ENCODE measurements around the gene IL13RA2. TPM values are rescaled to one million over a fixed set of nuclear protein-coding genes. Genes with fewer than 3 reads are reported as not detected.

IL13RA2 gene
- total RNA-seq, 1 experiment from 2014 or later = not detected

- Histone ChIP-seq H4K20me1 (ENCODE audit: insufficient read depth) (no peaks in the 10 kb centered on the region), H3K4me1 (ENCODE audit: control insufficient read depth in 1 of 2, insufficient read depth in 2 of 2, low read length in 2 of 2) (no peaks in the 10 kb centered on the region), H3K9ac (ENCODE audit: low read length) (no peak overlapping the region), H3K36me3 (ENCODE audit: control insufficient read depth in 1 of 2, insufficient read depth in 2 of 2, low read length in 2 of 2) (no peaks in the 10 kb centered on the region), H3K9me3 (ENCODE audit: control insufficient read depth in 1 of 2, insufficient read depth in 1 of 2, low read depth in 1 of 2, low read length in 2 of 2) (no peaks in the 10 kb centered on the region), H3K27ac (ENCODE audit: low read depth, low read length) (no peak overlapping the region), H2AFZ (ENCODE audit: low read depth, low read length, poor library complexity, severe bottlenecking) (no peak overlapping the region), H3K9me2 (ENCODE audit: insufficient read depth) (no peaks in the 10 kb centered on the region), H3K4me2 (ENCODE audit: low read length) (no peak overlapping the region), H3K79me2 (ENCODE audit: insufficient read depth, low read length) (no peaks in the 10 kb centered on the region), H3K4me3 (replicated peaks in 1 of 2; ENCODE audit: low read depth in 1 of 2, low read length in 2 of 2) (no peak overlapping the region), H3K27me3 (ENCODE audit: insufficient read depth, low read length) (no peaks in the 10 kb centered on the region)
- intact Hi-C loops (cut with micrococcal nuclease) = no loop called here
- TF ChIP-seq CEBPB (IDR thresholded peaks at IDR 0.05; ENCODE audit: low read depth) = no peak
- ATAC-seq = no peak
- POLR2A ChIA-PET = no interaction called here
- RAD21 ChIA-PET (ENCODE audit: low non-redundant PET in 1 of 2, low total read pairs in 2 of 2, uncharacterized antibody in 2 of 2, unreplicated experiment in 2 of 2) = no interaction called here
- DNase-seq (ENCODE audit: low read depth, low spot score) = no peak
- CTCF ChIA-PET = no interaction called here
- BruUV-seq (replicated peaks) = no TSS peak
These were observed 18.6 kb upstream of the IL13RA2 start for GRCh38 chrX:115036029-115036428.

- no peaks in the 10 kb centered on the region for H3K79me2 ChIP-seq (ENCODE audit: insufficient read depth, low read length)
- no peak overlapping the region for H2AFZ ChIP-seq (ENCODE audit: low read depth, low read length, poor library complexity, severe bottlenecking)
- DNase-seq (ENCODE audit: low read depth, low spot score) = no peak
- no peak for ATAC-seq
- no peaks in the 10 kb centered on the region for H3K9me2 ChIP-seq (ENCODE audit: insufficient read depth)
- H4K20me1 ChIP-seq (ENCODE audit: insufficient read depth) = no peaks in the 10 kb centered on the region
- RAD21 ChIA-PET (ENCODE audit: low non-redundant PET in 1 of 2, low total read pairs in 2 of 2, uncharacterized antibody in 2 of 2, unreplicated experiment in 2 of 2) = no interaction called here
- no peaks in the 10 kb centered on the region for H3K9me3 ChIP-seq (ENCODE audit: control insufficient read depth in 1 of 2, insufficient read depth in 1 of 2, low read depth in 1 of 2, low read length in 2 of 2)
- H3K4me1 ChIP-seq (ENCODE audit: control insufficient read depth in 1 of 2, insufficient read depth in 2 of 2, low read length in 2 of 2) = no peaks in the 10 kb centered on the region; a peak in 1 of 4 replicates
- no peak overlapping the region for H3K9ac ChIP-seq (ENCODE audit: low read length)
- no peak overlapping the region for H3K4me3 ChIP-seq (replicated peaks in 1 of 2; ENCODE audit: low read depth in 1 of 2, low read length in 2 of 2)
- intact Hi-C loops (cut with micrococcal nuclease) = no loop called here
- CTCF ChIA-PET = no interaction called here
- no peaks in the 10 kb centered on the region for H3K27me3 ChIP-seq (ENCODE audit: insufficient read depth, low read length)
- H3K27ac ChIP-seq (ENCODE audit: low read depth, low read length) = no peak overlapping the region
- POLR2A ChIA-PET = no interaction called here
- no peak overlapping the region for H3K4me2 ChIP-seq (ENCODE audit: low read length)
- H3K36me3 ChIP-seq (ENCODE audit: control insufficient read depth in 1 of 2, insufficient read depth in 2 of 2, low read length in 2 of 2) = no peaks in the 10 kb centered on the region
- BruUV-seq (replicated peaks) = no TSS peak
- no peak for TF ChIP-seq ELF1 (IDR thresholded peaks at IDR 0.05; ENCODE audit: borderline replicate concordance, low read depth)
- no peak for TF ChIP-seq ATF3 (IDR thresholded peaks at IDR 0.05)
- no peak for TF ChIP-seq SIN3A (IDR thresholded peaks at IDR 0.05; ENCODE audit: low read depth)
- TF ChIP-seq FOSL1 (IDR thresholded peaks at IDR 0.05; ENCODE audit: low read depth) = no peak
- no peak for TF ChIP-seq EZH2phosphoT487 (IDR thresholded peaks at IDR 0.05; ENCODE audit: borderline replicate concordance)
- TF ChIP-seq SP1 (IDR thresholded peaks at IDR 0.05; ENCODE audit: low read depth) = no peak
- TF ChIP-seq RAD21 (IDR thresholded peaks at IDR 0.05; ENCODE audit: low read depth) = no peak
- TF ChIP-seq POLR2A (IDR thresholded peaks at IDR 0.05; ENCODE audit: borderline replicate concordance, extremely low read depth, insufficient read depth, insufficient read length) = no peak
- no peak for TF ChIP-seq EZH2 (IDR thresholded peaks at IDR 0.05)
- no peak for TF ChIP-seq SRF (IDR thresholded peaks at IDR 0.05; ENCODE audit: low read depth)
- TF ChIP-seq TCF7L2 (IDR thresholded peaks at IDR 0.05; ENCODE audit: borderline replicate concordance, extremely low read depth, insufficient read depth, insufficient read length) = no peak
- TF ChIP-seq MAX (IDR thresholded peaks at IDR 0.05) = no peak
- TF ChIP-seq CBX3 (IDR thresholded peaks at IDR 0.05; ENCODE audit: low read depth) = no peak
These were observed 14.6 kb upstream of the IL13RA2 start for GRCh38 chrX:115031989-115032388.

Measured in HCT116 (cell line).